Measurements from ENCODE around the gene UPF1.
A peak's percentile ranks its signal among the peaks of the same experiment; 100 is the strongest.

UPF1 gene

DNA sequence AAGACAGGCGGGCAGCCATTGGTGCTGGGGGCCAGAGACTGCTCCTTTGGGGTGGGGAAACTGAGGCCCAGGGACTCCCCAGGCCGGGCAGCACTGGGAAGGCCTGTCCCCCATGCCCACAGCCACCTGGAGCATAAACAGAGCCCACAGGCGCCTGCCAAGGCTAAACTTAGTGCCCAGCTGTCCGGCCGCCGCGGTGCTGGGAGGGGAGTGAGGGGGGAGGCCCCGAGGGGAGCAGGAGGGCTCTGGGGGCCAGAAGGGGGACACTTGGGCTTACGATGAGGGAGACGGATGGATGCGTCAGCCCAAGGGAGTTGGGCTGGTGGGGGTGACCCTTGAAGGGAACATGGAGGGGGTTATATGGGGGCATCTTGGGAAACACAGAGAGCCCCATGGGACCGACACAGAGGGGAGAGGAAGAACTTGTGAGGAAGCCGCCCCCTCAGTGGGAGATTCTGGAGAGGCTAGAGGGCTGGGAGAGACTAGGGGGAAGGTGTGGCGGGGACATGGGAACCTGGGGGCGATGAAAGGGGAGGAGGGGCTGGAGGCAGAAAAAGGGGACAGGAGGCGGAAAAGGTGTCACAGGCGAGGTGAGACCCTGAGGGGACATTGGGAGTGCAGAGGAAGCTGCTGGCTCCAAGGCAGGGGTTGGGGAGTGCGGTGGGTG is 62.0 kb downstream of the UPF1 start (continued):
- TF ChIP-seq, protein P1, sequence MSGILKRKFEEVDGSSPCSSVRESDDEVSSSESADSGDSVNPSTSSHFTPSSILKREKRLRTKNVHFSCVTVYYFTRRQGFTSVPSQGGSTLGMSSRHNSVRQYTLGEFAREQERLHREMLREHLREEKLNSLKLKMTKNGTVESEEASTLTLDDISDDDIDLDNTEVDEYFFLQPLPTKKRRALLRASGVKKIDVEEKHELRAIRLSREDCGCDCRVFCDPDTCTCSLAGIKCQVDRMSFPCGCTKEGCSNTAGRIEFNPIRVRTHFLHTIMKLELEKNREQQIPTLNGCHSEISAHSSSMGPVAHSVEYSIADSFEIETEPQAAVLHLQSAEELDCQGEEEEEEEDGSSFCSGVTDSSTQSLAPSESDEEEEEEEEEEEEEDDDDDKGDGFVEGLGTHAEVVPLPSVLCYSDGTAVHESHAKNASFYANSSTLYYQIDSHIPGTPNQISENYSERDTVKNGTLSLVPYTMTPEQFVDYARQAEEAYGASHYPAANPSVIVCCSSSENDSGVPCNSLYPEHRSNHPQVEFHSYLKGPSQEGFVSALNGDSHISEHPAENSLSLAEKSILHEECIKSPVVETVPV (CRISPR knock-in tag; IDR thresholded peaks at IDR 0.05) = no peak
- no peak for TF ChIP-seq TOX (CRISPR knock-in tag; IDR thresholded peaks at IDR 0.05; ENCODE audit: borderline replicate concordance)

DNA sequence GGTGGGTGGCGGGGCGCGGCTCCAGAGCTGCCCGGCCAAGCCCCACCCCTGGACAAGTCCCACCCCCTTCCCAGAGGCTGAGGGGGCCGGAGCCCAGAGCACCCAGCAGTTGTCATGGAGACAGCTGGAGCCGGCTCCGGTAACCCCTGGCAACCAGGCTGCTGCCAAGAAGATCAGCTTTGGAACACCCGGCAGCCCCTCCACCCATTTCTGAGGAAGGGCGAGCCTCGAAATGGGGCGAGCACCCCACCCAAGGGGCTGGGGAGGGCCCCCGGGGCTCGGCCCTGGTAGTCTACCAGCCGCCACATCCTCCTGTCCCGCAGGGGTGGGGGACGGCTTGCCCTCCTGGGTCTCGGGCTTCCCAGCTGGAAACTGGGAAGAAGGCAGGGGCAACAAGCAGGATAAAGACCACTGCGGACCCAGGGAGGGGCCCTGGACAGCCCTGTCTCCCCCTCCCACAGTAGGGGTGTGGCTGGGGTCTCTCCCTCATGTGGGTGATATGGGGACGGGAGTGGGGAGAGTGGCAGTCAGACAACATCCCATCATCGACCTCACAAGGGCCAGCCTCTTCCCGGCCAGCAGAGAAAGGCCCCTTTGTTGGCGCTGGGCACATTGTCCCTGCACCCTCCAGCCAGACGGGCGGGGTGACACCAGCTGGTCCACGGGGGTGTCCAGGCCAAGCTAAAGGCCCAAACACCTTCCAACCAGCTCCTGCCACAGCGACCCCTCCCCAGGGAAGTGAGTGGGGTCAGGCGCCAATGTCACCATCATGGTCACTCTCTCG is 62.7 kb downstream of the UPF1 start:
- TF ChIP-seq SNAI2 (CRISPR knock-in tag; IDR thresholded peaks at IDR 0.05) (no peak), RARB (CRISPR knock-in tag; IDR thresholded peaks at IDR 0.05) (no peak), GLIS3 (CRISPR knock-in tag; IDR thresholded peaks at IDR 0.05) (no peak), OSR1 (CRISPR knock-in tag; IDR thresholded peaks at IDR 0.05) (no peak), ZNF8 (CRISPR knock-in tag; IDR thresholded peaks at IDR 0.05) (no peak), ESRRG (CRISPR knock-in tag; IDR thresholded peaks at IDR 0.05) (no peak), ARNTL (CRISPR knock-in tag; IDR thresholded peaks at IDR 0.05; ENCODE audit: borderline replicate concordance, low read depth) (no peak), CSDC2 (CRISPR knock-in tag; IDR thresholded peaks at IDR 0.05) (no peak)
- TF ChIP-seq, protein P2, sequence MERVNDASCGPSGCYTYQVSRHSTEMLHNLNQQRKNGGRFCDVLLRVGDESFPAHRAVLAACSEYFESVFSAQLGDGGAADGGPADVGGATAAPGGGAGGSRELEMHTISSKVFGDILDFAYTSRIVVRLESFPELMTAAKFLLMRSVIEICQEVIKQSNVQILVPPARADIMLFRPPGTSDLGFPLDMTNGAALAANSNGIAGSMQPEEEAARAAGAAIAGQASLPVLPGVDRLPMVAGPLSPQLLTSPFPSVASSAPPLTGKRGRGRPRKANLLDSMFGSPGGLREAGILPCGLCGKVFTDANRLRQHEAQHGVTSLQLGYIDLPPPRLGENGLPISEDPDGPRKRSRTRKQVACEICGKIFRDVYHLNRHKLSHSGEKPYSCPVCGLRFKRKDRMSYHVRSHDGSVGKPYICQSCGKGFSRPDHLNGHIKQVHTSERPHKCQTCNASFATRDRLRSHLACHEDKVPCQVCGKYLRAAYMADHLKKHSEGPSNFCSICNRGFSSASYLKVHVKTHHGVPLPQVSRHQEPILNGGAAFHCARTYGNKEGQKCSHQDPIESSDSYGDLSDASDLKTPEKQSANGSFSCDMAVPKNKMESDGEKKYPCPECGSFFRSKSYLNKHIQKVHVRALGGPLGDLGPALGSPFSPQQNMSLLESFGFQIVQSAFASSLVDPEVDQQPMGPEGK (CRISPR knock-in tag; IDR thresholded peaks at IDR 0.05; ENCODE audit: borderline replicate concordance) = no peak
- TF ChIP-seq, protein P3, sequence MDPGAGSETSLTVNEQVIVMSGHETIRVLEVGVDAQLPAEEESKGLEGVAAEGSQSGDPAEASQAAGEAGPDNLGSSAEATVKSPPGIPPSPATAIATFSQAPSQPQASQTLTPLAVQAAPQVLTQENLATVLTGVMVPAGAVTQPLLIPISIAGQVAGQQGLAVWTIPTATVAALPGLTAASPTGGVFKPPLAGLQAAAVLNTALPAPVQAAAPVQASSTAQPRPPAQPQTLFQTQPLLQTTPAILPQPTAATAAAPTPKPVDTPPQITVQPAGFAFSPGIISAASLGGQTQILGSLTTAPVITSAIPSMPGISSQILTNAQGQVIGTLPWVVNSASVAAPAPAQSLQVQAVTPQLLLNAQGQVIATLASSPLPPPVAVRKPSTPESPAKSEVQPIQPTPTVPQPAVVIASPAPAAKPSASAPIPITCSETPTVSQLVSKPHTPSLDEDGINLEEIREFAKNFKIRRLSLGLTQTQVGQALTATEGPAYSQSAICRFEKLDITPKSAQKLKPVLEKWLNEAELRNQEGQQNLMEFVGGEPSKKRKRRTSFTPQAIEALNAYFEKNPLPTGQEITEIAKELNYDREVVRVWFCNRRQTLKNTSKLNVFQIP (CRISPR knock-in tag; IDR thresholded peaks at IDR 0.05; ENCODE audit: borderline replicate concordance, low read depth) = no peak
- TF ChIP-seq, protein P4, sequence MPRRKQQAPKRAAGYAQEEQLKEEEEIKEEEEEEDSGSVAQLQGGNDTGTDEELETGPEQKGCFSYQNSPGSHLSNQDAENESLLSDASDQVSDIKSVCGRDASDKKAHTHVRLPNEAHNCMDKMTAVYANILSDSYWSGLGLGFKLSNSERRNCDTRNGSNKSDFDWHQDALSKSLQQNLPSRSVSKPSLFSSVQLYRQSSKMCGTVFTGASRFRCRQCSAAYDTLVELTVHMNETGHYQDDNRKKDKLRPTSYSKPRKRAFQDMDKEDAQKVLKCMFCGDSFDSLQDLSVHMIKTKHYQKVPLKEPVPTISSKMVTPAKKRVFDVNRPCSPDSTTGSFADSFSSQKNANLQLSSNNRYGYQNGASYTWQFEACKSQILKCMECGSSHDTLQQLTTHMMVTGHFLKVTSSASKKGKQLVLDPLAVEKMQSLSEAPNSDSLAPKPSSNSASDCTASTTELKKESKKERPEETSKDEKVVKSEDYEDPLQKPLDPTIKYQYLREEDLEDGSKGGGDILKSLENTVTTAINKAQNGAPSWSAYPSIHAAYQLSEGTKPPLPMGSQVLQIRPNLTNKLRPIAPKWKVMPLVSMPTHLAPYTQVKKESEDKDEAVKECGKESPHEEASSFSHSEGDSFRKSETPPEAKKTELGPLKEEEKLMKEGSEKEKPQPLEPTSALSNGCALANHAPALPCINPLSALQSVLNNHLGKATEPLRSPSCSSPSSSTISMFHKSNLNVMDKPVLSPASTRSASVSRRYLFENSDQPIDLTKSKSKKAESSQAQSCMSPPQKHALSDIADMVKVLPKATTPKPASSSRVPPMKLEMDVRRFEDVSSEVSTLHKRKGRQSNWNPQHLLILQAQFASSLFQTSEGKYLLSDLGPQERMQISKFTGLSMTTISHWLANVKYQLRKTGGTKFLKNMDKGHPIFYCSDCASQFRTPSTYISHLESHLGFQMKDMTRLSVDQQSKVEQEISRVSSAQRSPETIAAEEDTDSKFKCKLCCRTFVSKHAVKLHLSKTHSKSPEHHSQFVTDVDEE (CRISPR knock-in tag; IDR thresholded peaks at IDR 0.05) = no peak
- TF ChIP-seq, protein P5, sequence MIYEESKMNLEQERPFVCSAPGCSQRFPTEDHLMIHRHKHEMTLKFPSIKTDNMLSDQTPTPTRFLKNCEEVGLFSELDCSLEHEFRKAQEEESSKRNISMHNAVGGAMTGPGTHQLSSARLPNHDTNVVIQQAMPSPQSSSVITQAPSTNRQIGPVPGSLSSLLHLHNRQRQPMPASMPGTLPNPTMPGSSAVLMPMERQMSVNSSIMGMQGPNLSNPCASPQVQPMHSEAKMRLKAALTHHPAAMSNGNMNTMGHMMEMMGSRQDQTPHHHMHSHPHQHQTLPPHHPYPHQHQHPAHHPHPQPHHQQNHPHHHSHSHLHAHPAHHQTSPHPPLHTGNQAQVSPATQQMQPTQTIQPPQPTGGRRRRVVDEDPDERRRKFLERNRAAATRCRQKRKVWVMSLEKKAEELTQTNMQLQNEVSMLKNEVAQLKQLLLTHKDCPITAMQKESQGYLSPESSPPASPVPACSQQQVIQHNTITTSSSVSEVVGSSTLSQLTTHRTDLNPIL (CRISPR knock-in tag; IDR thresholded peaks at IDR 0.05; ENCODE audit: low read depth) = no peak

DNA sequence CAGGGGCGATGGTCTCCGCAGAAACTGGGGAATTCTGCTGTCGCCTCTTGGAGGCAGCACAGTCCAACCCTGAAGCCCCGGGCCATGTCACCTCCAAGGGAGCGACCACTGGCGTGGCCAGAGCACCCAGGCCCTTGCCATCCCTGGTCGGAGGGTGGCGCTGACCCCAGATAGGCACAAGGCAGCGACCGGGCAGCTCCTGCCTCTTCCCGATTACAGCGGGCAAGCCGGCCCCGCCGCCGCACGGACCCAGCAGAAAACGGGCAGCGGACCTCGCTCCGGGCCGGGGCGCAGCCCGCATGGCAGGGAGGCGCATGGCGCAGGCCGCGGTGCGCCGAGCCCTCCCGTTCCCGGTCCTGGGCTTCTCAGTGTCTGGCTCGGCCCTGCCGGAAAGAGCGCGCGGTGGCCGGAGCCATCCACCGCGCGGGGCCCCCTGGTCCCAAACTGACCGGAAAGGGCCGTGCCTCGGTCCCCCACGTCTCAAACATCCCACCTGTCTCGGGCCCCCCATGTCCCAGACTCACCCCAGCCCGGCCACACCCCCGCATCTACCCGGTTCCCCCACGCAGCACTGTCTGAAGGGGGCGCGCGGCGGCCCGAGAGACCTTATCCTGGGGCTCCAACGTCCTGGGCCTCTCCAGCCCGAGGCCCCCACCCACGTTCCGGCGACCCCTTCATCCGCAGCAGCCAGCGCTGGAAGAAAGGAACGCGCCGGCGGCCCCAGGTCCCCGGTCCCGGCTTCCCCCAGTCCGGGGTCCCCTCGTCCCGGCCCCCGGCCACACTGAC is 63.5 kb downstream of the UPF1 start:
- peak; percentile 73 for ATAC-seq

More for the DNA sequence above, 62.7 kb downstream of the UPF1 start:
- peak; percentile 12; the same call in 2 of the 3 replicates for ATAC-seq

More for the DNA sequence above, 63.5 kb downstream of the UPF1 start:
- no peak for TF ChIP-seq GLIS3 (CRISPR knock-in tag; IDR thresholded peaks at IDR 0.05)
- TF ChIP-seq ZNF70 (CRISPR knock-in tag; IDR thresholded peaks at IDR 0.05) = peak; percentile 88
- TF ChIP-seq CSDC2 (CRISPR knock-in tag; IDR thresholded peaks at IDR 0.05) = no peak
- TF ChIP-seq BACH2 (CRISPR knock-in tag; IDR thresholded peaks at IDR 0.05; ENCODE audit: borderline replicate concordance) = no peak
- TF ChIP-seq, protein P5 (CRISPR knock-in tag; IDR thresholded peaks at IDR 0.05; ENCODE audit: low read depth) = no peak
- no peak for TF ChIP-seq ARNTL (CRISPR knock-in tag; IDR thresholded peaks at IDR 0.05; ENCODE audit: borderline replicate concordance, low read depth)
- no peak for TF ChIP-seq ZFP30 (CRISPR knock-in tag; IDR thresholded peaks at IDR 0.05)

Measured in SK-N-SH treated with all-trans-retinoic acid at 6 μM for 48 hours (cell line).